MG63 (cell line): Measurements from ENCODE around the gene ZDHHC3. TPM values are rescaled to one million over a fixed set of nuclear protein-coding genes. Genes with fewer than 3 reads are reported as not detected.

Experiments used
- total RNA-seq: library from RNA; depleted of rRNA; stranded (reverse); fragments of >200 nt; shearing (Covaris generic); gene quantifications from 2 replicates; pipeline ENCODE4 v1.2.3, GENCODE V29; 2014; ENCODE audit warnings: low replicate concordance; rRNA removed

Gene ZDHHC3
- total RNA-seq, 1 experiment from 2014 or later, result 28.5 TPM

Other genes with a start within 250 kb of the ZDHHC3 start
- gene ZNF501, start 246.5 kb downstream of the ZDHHC3 start, total RNA-seq, result 0.79 and 1.2 TPM in 2 replicates
- 5.7 and 6.6 TPM in 2 replicates for gene KIAA1143, start 214.6 kb downstream of the ZDHHC3 start, total RNA-seq
- gene KIF15, start 214.4 kb downstream of the ZDHHC3 start, total RNA-seq, result 14.1 and 18.1 TPM in 2 replicates
- gene TMEM42, start 114.3 kb downstream of the ZDHHC3 start, total RNA-seq, result 0.69 and 1.5 TPM in 2 replicates
- gene TGM4, start 101.6 kb downstream of the ZDHHC3 start, total RNA-seq, result 0.43 TPM in 1 of 2 replicates, not detected in the other
- gene EXOSC7, start 70 bp upstream of the ZDHHC3 start, total RNA-seq, result 22.4 and 44.3 TPM in 2 replicates
- 0.10 and 2.0 TPM in 2 replicates for gene CLEC3B, start 50.1 kb upstream of the ZDHHC3 start, total RNA-seq
- gene CDCP1, start 170.2 kb upstream of the ZDHHC3 start, total RNA-seq, result 0.03 and 1.3 TPM in 2 replicates